HG02852 (cell line): ENCODE data around the gene PCF11.
A peak's percentile ranks its signal among the peaks of the same experiment; 100 is the strongest.
"Not testable (repeated sequence)": the region's sequence is repeated elsewhere in the genome, so short reads cannot be mapped to it uniquely, and the experiment has no call there.

Experiments
- ATAC-seq: cut with Tn5 transposase; IDR thresholded peaks from one replicate; pipeline ENCODE4 v1.9.1; 2021; ENCODE audit warnings: mild to moderate bottlenecking, moderate library complexity; ENCODE audit not compliant: unreplicated experiment

Gene PCF11

DNA sequence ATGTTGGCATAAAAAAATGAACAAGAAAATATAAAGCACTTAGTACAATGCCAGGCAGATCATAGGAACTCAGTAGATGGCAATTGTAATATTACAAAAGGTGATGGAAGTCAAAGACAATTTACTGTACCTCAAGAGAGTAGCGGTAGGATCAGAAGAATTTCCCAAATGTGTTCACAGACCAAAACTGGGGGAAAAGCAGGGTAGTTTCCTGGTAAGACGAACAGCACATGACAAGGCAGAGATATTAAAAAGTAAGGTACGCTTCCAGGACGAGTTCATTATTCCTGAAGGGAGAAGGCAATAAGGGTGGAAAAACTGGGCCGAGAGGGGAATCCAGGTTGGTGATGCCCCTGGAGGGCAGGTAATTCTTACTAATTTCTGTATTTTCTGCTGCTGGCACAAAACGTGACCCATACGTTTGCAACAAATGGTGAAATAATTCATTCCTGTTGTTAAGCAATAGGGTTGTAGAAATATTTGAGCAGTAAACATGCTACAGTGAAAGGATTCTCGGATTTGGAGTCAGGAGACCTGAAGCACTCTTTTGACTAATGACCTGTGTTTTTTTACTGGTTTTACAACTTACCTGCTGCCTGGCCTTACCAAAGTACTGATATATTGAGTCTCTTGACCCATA, 35.8 kb downstream of the PCF11 start:
- no peak for ATAC-seq

DNA sequence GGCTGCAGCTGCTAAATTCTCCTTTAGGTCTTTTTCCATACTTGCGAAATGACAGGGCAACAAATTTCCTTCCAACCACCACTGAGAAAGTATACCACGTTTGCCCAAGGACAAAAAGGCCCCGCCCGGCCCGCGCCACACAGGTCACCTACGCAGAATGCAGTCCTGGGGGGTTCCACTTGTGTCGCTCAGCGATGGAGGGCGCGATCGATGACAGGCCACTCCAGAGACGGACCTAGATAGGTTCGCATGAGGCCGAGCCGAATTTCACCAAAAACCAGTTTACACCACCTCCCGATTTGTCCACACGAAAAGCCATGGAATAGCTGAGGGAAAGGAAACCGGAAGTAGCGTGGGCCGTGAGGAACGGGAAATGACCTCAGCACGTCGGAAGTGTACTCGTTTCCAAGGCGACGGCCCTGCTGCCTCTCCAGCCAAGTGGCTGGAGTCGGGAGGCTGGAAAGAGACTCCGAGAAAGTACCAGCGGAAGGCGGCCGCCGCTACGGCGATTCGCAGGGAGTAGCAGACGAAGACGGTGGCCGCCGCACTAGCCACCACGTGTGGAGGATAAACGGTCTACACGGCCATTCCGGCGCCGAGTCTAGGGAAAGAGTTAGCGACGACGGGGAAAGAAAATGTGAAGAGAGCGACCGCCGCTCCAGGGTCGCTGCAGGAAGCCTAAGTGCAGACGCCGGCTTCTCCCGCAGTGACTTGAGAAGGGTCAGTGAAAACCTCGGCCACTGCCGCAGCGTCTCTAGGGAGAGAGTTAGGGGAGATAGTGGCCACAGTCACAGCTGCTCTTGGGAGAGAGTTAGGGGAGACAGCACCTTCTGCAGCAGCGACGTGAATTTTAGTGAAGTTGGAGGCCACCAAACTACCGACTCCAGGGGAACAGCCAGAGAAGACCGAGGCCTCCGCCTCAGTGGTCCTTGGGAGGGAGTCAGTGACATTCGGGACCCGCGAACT, 36.7 kb downstream of the PCF11 start, which contains the start of gene ANKRD42:
ANKRD42 (plus strand) TSS at position 398 of the 966 bp plus-strand sequence. CDS start 959 bp downstream, outside the sequence.
- ATAC-seq = peak; percentile 93

DNA sequence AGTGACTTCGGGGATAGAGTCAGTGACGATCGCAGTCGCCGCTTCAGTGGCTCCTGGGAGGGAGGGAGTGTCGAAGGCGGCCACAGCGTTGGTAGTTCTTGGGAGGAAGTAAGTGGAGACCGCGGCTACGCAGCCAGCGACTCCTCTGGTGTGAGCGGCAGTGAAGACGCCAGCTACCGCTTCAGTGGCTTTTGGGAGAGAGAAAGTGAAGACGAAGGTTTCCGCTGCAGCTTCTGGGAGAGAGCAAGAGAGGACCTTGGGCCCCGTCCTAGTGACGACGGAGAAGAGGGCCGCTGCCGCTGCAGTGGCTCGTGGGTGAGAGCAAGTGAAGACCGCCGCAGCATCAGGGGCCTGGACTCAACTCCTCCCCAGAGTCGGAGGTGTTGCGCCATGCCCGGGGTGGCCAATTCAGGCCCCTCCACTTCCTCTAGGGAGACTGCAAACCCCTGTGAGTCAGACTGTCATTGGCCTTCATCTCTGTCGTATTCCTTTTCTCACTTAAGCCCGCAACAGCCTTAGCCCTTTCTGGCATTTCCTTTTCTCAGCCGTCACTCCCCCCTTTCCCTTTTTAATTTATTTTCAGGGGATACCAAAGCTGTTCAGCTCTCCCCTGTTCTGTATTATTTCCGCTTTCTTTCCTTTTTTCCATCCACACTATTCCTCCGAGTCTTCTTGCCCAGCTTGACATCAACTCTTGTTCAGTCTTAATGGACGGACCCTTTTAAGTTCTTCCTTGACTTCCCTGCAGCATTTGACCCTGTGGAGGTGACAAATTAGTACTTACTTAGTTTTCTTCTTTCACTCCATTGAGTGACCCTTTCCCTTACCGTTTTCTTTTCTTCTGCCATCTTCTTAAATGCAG, 37.6 kb downstream of the PCF11 start:
- peak; percentile 58 for ATAC-seq

DNA sequence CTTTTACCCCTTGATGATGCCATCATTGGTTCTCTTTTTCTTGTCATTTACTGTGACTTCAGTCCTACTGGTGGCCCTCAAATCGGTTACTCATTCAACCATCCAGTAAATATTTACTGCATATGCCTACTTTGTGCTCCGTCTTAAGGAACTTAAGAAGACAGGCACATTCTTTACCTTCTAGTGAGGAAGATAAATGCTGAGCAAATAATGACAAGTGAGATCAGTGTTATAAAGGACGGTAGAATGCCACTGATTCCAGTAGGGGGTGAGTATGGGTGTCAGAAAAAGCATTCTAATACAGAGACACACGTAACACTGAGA, 38.2 kb downstream of the PCF11 start:
- no peak for ATAC-seq

DNA sequence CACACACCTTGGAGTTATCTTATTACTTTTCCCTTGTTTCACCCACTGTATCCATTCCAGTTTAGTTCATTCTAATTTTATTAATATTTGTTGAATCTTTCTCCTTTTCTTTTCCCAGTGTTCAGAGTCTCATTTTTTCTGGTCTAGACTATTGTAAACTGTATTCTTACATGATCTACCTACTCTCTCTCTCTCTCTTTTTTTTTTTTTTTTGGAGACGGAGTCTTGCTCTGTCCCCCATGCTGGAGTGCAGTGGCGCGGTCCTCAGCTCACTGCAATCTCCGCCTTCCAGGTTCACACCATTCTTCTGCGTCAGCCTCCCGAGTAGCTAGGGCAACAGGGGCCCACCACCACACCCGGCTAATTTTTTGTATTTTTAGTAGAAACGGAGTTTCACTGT, 38.7 kb downstream of the PCF11 start:
- ATAC-seq = no peak

DNA sequence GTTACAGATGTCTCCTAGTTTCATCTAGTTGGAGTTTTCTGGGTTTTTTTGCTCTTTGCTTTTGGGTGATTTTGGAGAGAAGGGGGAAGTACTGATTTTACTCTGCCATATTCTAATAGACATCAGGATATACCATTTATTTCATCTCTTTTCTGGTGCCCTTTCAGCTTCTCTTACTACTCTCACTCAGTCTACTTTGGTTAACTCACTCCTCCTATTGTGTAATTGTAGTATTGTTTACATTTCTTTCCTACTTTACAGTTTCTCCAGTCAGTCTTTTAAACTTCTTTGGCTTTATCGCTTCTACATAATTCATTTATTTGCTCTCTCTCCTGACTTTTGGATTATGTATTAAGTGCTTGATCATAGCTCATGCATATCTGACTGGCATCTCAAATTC, 43.1 kb downstream of the PCF11 start:
- no peak for ATAC-seq

DNA sequence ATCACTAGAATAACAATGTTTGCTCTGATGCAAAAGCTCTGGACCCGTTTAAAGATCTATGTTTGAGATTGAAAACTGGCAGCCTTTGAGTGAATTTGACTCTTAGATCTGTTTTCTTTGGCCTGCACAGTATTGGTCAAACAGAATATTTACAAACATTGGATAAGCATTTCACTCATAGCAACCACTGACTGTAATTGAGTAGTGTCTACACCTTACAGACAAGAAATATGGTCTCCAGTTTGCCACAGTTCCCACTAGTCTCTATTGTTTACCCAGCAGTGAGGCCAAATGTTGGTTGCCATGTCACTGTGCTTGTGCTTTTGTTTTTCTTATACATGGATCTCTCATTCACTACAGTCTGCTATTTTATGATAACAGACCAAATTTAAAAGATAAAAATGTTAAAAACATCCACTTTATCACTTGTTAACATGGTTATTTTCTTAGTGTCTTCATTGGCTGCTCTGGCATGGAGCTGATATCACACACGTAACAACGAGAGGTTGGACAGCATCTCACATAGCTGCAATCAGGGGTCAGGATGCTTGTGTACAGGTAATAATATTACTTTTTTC, 48.8 kb downstream of the PCF11 start:
- no peak for ATAC-seq

DNA sequence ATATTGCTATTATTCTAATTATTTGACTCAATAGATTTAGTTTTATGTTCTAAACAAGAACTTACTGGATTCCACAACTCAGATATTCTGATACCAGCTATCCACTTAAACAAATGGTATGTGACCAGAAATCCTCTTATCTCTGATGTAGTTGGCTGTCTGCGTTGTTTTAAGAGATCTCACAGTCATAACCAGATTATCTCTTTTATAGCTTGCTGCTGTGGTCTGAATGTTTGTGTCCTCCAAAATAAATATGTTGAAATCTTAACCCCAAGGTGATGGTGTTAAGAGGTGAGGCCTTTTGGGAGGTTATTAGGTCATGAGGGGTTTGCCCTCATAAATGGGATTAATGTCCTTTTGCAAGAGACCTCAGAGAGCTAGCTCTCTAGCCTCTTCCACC, 49.3 kb downstream of the PCF11 start:
- ATAC-seq = no peak

DNA sequence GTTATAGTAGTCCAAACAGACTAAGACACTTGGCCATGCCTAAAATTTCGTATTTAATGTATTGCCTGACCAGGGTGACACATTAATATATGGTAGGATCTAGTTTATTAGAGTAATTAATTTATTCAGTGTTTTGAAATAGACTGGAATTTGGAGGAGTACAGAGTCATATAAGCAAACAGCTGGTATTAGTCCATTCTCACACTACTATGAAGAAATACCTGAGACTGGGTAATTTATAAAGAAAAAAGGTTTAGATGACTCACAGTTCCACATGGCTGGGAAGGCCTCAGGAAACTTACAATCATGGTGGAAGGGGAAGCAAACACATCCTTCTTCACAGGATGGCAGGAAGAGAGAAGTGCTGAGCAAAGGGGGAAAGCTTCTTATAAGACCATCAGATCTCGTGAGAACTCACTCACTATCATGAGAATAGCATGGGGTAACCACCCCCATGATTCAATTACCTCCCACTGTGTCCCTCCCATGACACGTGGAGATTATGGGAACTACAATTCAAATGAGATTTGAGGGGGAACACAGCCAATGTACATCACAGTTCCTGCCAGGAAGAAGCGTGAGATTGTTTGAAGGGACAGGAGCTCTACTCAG, 49.9 kb downstream of the PCF11 start:
- ATAC-seq = not testable (repeated sequence)

DNA sequence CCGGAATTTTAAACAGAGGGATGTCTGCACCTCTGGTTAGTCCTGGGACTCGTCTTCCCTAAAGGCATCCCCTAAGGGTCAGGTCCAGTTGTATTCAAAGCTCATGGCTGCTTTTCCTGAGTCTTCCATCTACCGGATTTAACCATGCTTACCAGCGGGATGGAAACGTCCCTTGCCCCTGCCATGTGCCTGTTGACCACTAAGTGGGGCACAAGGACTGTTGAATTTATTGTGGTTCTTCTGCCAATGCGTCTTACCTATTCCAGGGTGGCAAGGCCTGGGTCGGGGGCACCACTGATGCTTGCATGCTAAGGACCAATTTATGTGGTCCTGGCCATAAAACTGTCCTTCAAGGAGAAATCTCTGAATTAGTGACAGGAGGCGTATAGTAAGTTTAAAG, 62.2 kb downstream of the PCF11 start:
- ATAC-seq = no peak

DNA sequence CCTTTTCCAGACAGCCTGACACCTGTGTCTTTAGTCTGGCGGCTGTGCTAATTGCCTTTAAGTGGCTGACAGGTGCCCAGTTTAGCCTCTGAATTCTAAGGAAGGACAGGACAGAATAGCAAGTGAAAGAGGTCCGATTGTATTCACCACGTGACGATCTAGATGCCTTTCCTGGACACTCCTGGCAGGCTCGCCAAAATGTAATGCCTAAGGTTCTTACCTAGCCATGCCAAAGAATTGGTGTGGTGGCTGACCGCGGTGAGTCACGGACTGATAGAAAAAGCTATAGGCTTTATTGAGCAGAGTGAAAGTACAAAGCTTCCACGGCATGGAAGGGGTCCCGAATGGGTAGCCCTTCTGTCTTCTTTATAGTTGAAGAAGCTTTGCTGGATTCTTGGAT, 63.3 kb downstream of the PCF11 start:
- no peak for ATAC-seq

DNA sequence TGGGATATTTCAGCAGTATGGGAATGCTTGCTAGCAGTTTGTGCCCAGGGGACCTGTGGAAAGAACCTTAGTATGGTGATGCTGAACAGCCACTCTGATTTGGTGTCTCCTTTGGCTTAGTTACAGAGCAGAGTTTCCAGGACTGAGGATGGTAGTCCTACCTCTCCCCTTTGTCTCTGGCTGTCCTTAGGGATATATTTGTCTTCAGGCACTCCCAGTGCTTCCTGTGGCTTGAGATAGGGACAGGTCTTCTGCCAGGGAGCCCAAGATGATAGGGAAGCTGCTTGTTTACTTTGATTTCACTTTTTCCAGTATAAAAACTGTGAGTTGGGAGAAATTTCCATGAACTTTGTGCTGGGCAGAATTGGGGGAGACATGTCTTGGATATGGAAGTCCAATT, 64.8 kb downstream of the PCF11 start:
- ATAC-seq = no peak

DNA sequence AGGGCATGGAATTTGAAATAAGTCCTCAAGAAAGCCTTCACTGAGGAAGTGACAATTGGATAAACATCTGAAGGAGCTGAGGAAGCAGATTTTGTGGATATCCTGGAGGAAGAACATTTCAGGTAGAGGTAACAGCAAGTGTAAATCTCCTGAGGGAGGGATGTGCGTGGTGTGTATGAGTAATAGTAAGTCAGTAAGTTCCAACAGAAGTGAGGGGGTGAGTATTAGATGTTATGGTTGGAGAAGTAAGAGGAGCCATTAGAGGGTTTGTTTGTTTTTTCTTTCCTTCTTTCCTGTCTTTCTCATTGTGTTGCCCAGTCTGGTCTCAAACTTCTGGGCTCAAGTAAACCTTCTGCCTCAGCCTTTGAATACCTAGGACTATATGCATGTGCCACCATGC, 65.6 kb downstream of the PCF11 start:
- ATAC-seq = no peak

DNA sequence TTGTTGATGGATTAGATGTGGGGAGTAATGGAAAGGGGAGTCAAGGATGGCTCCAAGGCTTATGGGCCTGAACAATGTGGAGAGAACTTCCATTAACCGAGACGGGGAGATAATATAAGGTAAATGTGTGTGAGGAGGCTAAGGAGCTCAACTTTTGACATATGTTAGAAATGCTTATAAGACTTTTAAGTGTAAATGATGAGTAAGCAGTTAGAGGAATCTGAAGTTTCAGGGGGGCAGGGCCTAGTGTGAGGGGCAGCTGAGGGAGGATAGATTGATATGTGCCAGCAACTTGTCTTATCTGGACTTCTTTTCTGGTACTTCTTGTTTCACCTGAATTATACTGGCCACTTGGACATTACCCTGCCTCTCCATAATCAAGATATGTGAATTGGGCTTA, 66.5 kb downstream of the PCF11 start:
- no peak for ATAC-seq

DNA sequence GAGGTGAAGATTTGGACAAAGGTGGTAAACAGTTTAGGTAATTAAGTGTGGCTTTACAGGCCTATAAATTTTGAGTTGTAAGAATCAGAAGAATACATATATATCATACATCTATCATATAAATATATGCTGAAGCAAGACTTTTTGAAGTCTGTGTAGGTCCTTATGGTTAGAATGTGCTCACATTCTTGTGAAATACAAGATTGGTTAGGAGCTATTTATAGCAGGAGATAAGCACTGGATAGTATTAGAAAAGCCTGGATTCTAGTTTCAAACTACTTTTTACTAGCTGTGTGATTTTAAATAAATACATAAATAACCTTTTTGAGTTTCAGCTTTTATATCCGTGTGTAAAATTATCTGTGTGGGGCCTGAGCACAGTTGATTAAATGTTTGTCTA, 78.9 kb downstream of the PCF11 start:
- no peak for ATAC-seq
